GM12891 (cell line): ENCODE data around the gene ARHGEF17.

Experiments used
- DNase-seq: peaks from one replicate; pipeline ENCODE4 v3.0.0; 2011; ENCODE audit warnings: low spot score; ENCODE audit not compliant: insufficient read length
- FAIRE-seq: peaks from 2 replicates; lab custom pipeline; 2011; peaks lifted over from hg19 to GRCh38; lab: Jason Lieb, UNC
- PAX5 ChIP-seq: IDR thresholded peaks from 2 replicates; pipeline ENCODE4 v1.6.1; 2011; ENCODE audit warnings: low read length, moderate library complexity, mild to moderate bottlenecking; ENCODE audit not compliant: insufficient read depth, severe bottlenecking
- POLR2A ChIP-seq: IDR thresholded peaks from 2 replicates; pipeline ENCODE4 v1.6.1; 2011; ENCODE audit warnings: low read depth, low read length, control low read depth
- POLR2AphosphoS5 ChIP-seq: IDR thresholded peaks from 2 replicates; pipeline ENCODE4 v1.6.1; 2011; ENCODE audit warnings: low read depth, low read length, control low read depth
- POU2F2 ChIP-seq: IDR thresholded peaks from 2 replicates; pipeline ENCODE4 v1.6.1; 2011; ENCODE audit warnings: low read depth, mild to moderate bottlenecking, control low read depth, low read length, moderate library complexity
- SPI1 ChIP-seq: IDR thresholded peaks from 2 replicates; pipeline ENCODE4 v1.6.1; 2011; ENCODE audit warnings: low read depth, low read length, control low read depth
- TAF1 ChIP-seq: IDR thresholded peaks from 2 replicates; pipeline ENCODE4 v1.6.1; 2011; ENCODE audit warnings: low read depth, low read length, control low read depth

ARHGEF17 gene

GRCh38 chr11:73391665-73392064 lies 83.6 kb downstream of the ARHGEF17 start:
- FAIRE-seq (no peak), DNase-seq (no peak)
- no peak for TF ChIP-seq TAF1
- no peak for TF ChIP-seq SPI1
- TF ChIP-seq POLR2A: no peak
- no peak for TF ChIP-seq POLR2AphosphoS5
- no peak for TF ChIP-seq PAX5
- TF ChIP-seq POU2F2: no peak

GRCh38 chr11:73392108-73393010 lies 84.3 kb downstream of the ARHGEF17 start:
- TF ChIP-seq PAX5: no peak
- no peak for TF ChIP-seq TAF1
- no peak for TF ChIP-seq POLR2AphosphoS5
- TF ChIP-seq SPI1: no peak
- no peak for TF ChIP-seq POU2F2
- no peak for TF ChIP-seq POLR2A
- no peak for FAIRE-seq
- no peak for DNase-seq

DNA sequence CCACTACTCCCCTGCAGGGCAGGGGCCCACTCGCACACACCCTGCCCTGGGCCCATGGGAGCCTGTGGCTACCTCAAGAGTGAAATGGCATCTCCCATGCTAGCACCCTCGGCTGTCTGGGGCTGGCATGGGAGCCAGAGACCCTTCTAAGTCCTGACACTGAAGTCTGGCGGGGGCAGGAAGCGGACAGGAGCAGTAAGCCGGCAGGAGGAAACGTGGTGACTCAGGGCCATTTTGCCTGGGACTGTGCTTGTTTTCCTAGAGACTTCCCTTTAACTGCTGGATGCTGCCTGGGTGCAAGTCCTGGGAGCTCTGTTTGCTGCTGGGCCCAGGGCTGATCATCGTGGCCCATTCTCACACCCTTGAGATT lies 84.9 kb downstream of the ARHGEF17 start:
- no peak for DNase-seq
- TF ChIP-seq TAF1 (no peak), POLR2A (no peak), POLR2AphosphoS5 (no peak), SPI1 (no peak), POU2F2 (no peak)
- no peak for FAIRE-seq

DNA sequence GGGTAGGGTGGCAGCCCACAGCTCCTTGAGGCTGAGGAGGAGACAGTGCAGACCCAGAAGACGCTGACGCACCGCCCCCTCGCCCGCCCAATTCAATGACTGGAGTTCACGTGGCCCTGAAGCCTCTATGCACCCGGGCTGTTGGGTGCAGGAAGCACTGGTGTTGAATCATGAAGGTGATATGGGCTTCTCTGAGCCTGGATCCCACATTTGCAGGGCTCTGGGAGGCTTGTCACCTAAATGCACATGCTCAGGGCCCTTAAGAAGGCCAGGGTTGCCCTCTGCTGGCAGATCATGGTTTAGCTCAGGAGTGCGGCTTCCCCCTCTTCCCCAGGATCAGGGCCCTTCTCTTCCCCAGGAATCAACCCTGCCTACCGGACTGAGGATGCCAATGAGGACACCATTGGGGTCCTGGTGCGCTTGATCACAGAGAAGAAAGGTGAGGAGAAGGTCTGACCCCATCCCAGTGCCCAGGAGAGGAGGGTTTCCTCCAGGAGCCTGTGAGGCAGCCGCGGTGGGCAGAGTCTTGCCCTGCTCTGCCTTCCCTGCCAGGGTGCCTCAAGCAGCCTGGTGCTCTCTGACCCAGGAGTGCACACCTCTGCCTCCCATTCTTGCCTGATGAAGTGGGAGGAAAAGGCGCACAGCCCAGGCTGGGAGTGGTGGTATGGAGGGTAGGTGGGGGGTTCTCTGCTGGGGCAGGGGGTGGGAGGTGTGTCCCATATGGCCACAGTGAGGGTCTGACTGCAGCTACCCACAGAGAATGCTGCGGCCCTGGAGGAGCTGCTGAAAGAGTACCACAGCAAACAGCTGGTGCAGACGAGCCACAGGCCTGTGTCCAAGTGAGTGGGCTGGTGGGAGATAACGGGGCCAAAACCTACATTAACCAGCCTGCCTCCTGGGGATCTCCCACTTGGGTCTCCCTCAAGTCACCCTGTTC lies 85.7 kb downstream of the ARHGEF17 start:
- no peak for TF ChIP-seq POLR2A
- TF ChIP-seq POLR2AphosphoS5: 0 out of 2 replicates have a peak, but pooled peaks have one; percentile 11
- TF ChIP-seq POU2F2: 0 out of 2 replicates have a peak, but pooled peaks have one; percentile 47
- peak; percentile 67 for FAIRE-seq

DNA sequence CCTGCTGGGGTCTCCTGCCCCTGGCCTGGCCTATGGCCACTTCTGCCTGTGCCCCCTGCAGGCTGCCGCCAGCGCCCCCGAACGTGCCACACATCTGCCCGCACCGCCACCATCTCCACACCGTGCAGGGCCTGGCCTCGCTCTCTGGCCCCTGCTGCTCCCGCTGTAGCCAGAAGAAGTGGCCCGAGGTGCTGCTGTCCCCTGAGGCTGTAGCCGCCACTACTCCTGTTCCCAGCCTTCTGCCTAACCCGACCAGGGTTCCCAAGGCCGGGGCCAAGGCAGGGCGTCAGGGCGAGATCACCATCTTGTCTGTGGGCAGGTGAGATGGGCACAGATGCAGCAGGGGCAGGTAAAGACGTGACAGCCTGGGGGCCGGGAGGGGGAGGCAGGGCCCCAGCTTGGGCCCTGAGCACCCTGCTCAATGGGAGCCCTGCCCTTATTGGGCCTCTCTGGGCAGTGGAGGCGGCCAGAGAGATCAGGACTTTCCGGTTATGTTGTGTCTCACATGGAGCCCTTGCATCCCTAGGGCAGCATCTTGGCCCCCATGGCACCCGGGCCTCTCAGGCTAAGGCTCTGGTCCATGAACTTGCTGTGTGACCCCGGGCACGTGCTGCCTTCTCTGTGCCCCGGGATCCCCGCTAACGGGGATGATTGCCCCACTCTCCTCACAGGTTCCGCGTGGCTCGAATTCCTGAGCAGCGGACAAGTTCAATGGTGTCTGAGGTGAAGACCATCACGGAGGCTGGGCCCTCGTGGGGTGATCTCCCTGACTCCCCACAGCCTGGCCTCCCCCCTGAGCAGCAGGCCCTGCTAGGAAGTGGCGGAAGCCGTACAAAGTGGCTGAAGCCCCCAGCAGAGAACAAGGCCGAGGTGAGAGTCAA lies 86.6 kb downstream of the ARHGEF17 start:
- TF ChIP-seq SPI1 (no peak), POLR2AphosphoS5 (0 out of 2 replicates have a peak, but pooled peaks have one; percentile 27), PAX5 (no peak), POU2F2 (no peak; the same call in 1 of the 2 replicates), TAF1 (no peak), POLR2A (peak; percentile 29; the same call in 1 of the 2 replicates)
- DNase-seq: no peak
- FAIRE-seq: no peak

More for the DNA sequence above, 85.7 kb downstream of the ARHGEF17 start:
- peak; percentile 90 for DNase-seq

- TF ChIP-seq SPI1 (no peak), POLR2AphosphoS5 (no peak; the same call in none of the 2 replicates), TAF1 (no peak), POU2F2 (no peak), POLR2A (0 out of 2 replicates have a peak, but pooled peaks have one; percentile 19), PAX5 (no peak)
- FAIRE-seq: no peak
- no peak for DNase-seq
Observed at GRCh38 chr11:73395297-73396208, 87.5 kb downstream of the ARHGEF17 start.

DNA sequence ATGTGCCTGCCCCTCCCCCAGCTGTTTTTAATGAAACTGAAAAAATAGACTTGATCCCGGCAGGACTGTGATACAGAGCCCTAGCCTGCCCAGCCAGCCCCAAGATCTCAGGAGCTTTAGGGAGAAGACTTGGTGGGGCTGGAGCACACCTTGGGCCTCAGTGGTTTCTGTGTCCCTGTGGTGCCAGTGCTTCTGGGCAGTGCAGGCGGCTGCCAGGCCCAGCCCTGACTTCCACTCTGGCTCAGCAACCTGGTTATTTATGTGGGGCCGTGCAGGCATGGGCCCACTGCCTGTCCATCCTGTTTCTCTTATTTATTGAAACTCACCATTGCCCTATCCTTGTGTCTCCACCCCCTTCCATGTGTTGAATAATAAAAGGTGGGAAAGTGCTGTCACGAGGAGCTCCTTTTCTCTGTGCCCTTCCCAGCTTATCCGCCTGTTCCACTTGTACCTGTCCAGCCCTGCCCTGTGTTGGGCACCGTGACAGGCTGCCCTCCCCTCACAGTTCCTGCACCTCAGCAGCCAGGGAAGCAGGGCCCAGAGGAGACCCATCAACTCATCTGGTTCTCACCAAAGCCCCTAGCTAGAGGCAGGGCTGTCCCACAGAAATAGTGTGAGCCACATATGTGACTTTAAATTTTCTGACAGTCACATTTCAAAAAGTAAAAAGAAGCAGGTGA lies 88.3 kb downstream of the ARHGEF17 start:
- no peak for TF ChIP-seq PAX5
- no peak for TF ChIP-seq TAF1
- FAIRE-seq: no peak
- DNase-seq: no peak

DNA sequence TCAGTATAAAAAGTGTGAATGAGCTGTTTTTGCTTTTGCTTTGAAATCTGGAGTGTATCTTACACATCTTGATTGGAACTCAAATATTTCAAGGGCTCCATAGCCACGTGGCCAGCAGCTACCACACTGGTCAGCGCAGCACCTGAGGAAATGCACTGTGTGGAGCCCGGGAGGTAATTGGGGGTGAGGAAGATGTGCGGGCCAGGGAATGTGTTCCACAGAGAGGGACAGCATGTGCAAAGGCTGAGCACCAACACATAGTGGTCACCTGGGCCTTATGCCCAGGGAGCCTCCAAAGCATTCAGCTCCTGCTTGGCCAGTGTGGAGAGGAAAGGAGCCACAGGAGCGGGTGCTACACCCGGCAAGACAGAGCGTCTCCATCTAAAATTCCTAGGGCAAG lies 88.9 kb downstream of the ARHGEF17 start:
- FAIRE-seq: no peak
- no peak for TF ChIP-seq TAF1
- 0 out of 2 replicates have a peak, but pooled peaks have one; percentile 13 for TF ChIP-seq POU2F2

More for the DNA sequence above, 88.9 kb downstream of the ARHGEF17 start:
- no peak for DNase-seq
